NCI-H2107 treated with DMSO at 0.1 percent for 48 hours (cell line): Measurements from ENCODE around the gene PPP1R14D.

Experiments used
- DNase-seq: peaks from one replicate; lab custom pipeline; 2025; ENCODE audit not compliant: unreplicated experiment; lab: John Stamatoyannopoulos, UW

Gene PPP1R14D

DNA sequence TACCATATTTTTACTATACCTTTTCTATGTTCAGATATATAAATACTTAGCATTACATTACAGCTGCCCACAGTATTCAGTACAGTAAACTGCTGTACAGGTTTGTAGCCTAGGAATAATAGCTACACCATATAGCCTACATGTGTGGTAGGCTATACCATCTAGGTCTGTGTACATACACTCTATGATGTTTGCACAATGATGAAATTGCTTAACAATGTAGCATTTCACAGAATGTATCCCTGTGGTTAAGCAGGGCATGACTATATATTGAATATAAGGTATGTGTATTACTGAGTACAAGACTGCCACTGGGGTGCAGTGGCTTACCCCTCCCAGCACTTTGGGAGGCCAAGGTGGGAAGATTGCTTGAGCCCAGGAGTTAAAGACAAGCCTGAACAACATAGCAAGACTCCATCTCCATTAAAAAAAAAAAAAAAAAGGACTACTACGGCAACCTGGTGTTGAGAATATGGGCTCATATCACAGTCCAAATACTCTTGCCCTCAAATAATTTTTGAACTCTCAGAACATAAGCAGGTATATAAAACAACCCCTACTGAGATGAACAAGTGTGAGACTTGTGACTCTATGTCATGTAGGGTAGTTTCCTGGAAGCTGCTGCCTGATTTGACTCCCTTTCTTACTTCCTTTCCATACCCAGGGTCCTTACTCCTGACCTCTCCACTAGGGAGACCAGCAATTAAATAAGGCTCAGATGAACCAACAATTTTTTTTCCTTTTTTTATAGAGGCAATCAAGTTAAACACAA, 4.8 kb downstream of the PPP1R14D start:
- no peak for DNase-seq

DNA sequence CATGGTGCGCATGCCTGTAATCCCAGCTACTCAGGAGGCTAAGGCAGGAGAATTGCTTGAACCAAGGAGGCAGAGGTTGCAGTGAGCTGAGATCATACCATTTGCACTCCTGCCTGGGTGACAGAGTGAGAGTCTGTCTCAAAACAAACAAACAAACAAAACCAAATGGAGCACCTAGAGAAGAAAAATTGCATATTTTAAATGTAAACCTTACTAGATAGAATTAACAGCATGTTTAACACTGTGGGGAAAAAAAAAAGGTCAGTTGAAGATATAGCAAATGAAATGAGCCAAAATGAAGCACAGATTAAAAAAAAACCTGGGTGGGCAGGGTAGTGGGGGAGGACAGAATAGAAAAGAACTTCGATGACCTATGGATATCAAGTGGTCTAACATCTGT, 7.3 kb downstream of the PPP1R14D start:
- DNase-seq, result no peak

DNA sequence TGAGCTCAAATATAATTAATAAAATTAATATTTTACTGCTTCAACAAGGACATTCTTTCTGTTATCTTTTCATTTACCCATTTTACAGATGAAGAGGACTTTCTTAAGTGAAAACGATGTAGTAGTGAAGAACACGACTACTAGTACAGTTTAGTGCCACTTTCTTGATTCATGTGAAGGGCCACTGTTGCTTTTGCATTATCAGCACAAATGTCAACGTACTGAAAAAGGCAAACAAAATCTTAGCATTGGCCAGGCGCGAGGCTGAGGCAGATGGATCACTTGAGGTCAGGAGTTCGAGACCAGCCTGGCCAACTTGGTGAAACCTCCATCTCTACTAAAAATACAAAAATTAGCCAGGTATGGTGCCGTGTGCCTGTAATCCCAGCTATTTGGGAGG, 9.5 kb downstream of the PPP1R14D start:
- DNase-seq, result no peak

DNA sequence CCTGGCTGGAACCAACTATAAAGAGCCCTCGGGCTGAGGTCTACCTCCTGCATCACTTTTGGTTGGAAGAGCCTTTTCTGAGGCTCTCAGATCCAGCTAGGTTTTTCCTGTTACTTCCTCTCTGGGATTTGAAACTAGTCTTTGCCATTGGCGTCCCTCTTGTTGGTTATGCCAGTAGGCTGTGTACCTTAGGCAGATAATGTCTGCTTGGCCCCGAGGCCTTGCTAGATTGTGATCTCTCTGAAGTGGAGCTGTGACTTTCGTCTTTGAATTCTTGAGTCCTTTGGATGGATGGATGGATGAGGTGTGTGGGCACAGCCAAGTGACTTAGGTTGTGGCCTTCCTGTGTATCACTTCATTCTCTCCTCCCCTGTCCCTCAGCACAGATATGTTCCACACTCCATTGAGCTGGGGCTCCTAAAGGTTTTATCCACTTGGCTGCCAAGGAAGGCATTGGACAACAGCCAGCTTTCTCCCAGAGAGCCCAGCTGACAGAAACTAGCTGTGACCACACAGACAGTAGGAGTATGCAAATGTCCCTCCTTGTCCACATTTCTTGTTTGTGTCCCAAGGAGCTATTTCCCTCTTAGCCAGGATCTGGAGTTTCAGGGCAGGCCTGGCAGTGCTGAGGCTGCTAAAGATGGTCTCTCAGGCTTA, 13.3 kb downstream of the PPP1R14D start:
- DNase-seq, result no peak

DNA sequence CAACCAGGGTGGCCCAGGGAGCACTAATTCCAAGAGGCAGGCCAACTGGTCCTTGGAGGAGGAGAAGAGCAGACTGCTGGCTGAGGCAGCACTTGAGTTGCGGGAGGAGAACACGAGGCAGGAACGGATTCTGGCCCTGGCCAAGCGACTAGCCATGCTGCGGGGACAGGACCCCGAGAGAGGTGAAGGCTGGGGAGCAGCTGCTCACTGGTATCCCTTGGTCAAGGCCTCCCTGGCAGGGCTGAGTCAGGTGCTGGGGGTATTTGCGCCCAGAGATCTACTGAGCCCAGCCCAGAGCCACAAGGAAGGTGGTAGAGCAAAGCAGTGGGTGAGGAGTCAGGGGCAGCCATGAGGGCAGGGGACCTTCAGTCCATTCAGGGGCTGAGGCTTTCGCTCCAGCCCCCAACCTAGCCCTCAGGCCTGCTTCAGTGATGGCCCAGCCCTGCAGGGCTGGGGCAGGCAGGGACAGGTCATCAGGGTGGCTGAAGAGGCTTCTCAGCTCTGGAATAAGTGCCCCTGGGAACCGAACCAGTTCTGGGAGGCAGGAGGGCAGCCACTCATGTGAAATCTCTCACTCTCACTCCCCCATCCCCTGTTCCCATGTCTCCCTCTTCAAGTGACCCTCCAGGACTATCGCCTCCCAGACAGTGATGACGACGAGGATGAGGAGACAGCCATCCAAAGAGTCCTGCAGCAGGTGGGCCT, 15.6 kb downstream of the PPP1R14D start:
- no peak for DNase-seq

DNA sequence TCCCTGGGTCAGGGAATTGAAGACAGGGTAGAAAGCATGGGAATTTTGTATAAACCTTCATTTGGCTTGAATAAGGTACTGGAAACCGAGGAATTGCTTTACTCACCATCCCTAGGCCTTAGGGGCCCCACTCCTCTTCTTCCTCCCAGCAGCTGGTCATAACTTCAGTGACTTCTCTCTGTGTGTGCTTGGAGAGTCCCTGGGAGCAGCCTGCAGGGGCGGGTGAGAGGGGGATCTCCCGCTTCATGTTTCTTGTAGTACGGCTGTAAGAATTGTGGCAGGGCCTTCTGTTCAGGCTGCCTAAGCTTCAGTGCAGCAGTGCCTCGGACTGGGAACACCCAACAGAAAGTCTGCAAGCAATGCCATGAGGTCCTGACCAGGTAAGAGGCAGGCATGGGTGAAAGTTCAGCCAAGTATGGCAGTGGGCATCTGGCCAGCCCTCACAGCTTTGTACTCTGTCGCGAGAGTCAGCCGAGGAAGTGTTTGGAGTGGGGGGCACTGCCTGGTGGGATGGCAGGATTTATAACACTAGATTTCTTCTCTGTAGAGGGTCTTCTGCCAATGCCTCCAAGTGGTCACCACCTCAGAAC, 19.6 kb downstream of the PPP1R14D start:
- DNase-seq, result no peak

DNA sequence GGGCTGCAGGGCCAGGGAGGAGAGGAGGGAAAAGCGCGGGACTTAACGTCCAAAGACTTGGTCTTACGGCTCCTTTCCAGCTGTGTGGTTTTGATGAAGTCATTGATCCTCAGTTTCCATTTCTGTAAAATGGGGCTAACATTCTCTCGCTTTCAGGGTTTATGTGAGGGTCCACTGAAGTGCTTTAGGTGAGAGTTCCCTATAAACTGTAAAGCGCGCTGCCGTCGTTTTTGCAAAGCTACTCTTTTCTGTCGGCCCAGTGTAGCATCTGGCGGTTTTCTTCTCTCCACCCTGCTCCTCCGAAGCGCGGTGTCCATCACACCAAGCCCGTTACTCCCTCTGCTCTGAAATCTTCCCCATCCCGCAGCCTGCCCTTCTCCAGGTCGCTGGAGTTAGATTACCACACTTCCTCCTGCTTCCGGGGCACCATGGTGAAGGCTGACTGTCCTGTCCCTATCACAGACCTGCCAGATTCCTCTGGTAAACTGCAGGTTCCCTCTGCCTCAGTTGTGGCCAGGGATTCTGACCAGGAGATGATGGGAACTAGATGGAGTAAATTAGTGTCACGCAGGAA, 20.5 kb downstream of the PPP1R14D start:
- no peak for DNase-seq

DNA sequence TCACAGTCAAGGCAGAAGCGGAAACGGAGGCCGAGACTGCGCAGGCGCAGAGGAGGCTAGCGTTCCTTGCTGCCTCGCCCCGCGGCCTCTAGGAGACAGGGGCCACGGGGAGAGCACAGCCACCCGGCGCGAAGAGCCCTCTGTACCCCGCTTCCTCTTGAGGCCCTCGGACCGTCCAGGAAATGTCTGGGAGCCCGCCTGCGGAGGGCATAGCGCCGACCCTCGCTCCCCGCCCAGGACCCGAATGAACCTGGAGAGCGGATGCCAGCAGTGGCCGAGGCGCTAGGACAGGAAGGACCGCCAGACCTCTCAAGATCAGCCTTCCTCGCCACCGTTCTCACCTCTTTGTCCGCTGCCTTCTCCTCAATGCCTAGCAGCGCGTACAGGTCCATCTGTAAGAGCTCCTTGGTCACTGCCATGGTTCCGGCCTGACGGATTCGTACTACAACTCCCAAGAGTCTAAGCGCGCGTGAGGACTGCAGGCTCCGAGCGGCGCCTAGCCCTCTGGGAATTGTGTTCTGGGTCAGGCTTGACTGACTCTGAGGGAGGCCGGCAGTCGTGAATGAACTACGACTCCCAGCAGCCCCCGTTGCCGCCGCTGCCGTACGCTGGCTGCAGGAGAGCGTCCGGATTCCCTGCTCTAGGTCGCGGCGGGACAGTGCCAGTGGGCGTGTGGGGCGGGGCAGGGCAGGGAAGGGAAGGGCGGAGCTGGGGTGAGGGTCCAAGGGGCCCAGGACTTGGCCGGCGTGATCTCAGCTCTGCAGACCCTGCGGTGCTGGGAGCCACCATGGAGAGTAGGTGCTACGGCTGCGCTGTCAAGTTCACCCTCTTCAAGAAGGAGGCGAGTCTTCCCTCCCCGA, 21.2 kb downstream of the PPP1R14D start, which contains the start of the genes DNAJC17 and ZFYVE19:
Gene DNAJC17 (minus strand): TSS at position 446 of the 860 bp plus-strand sequence. CDS start 27 bp downstream, at position 419.
Gene ZFYVE19 (plus strand): TSS at position 62 of the 860 bp plus-strand sequence. CDS start 501 bp downstream, at position 563.
- DNase-seq, result peak; percentile 90

DNA sequence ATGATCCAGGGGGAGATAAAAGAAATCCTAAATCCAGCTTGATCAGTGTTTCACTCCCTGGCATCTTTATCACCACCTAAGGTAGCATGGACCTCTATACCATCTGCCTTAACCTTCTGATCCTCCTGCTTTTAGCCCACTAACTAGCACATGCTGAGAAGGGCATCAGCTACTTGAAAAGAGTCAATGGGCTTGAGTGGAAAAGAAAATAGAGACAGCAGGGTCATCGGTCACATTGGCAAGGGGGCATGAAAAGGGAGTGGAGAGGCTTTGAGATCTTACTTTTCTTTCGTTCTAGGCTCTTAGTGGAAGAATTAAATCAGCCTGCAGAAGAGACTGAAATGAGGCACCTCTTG, 21.9 kb downstream of the PPP1R14D start:
- no peak for DNase-seq

DNA sequence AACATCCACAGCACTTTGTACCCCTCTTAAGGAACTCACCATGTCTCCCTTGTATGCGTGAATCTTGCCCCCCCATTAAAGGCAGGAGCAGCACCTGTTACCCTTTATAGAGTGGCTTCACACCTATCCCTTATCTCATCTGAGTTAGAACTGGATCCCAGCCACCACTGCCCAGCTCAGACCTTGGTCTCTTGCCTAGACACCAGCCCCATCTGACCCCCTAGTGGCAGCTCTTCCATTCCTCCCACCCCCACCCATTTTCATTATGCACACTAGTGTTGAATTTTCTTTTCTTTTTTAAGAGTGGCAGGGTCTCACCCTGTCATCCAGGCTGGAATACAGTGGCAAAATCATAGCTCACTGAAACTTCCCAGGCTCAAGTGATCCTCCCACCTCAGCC, 24.8 kb downstream of the PPP1R14D start:
- no peak for DNase-seq

DNA sequence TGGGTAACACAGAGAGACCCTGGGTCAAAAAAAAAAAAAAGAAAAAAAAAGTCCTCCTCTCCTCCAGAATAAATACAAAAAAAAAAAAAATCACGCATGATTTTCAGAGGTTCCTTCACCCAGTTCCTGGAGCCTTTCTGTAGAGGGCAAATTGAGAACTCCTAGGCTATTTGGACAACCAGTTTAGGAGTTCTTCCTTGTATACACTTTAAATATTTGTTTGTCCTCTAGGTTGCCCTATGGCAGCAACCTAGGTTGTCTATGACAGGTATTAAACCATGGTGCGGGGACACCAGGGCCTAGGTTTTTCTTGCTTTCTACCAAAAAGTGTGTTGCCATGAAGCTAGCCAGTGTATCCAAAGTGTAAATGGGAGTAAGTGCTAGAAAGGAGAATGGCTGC, 25.4 kb downstream of the PPP1R14D start:
- DNase-seq, result no peak

DNA sequence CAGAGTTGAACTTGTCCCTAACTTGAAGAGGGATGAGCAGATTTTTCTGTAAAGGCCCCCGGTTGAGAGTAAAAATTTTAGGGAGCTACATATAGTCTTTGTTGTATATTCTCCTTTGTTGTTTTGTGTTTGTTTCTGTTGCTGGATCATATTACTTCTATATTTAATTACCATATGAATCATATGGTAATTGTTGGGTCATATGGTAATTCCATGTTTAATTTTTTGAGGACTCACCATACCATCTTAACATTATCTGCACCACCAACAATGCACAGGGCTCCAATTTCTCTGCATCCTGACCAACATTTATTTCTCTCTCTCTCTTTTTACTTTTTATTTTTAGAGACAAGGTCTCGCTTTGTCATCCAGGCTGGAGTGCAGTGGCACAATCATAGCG, 29.0 kb downstream of the PPP1R14D start:
- no peak for DNase-seq

DNA sequence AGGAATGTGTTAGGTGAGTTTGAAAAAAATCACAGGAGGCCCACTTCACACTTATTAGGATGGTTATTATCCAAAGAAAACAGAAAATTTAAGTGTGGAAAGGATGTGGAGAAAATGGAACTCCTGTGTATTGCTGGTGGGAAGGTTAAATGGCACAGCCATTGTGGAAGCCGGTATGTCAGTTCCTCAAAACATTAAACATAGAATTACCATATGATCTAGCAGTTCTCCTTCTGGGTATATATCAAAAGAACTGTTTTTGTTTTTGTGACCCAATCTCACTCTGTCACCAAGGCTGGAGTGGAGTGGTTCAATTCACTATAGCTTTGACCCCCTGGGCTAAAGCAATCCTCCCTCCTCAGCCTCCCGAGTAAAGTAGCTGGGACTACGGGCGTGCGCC, 32.0 kb downstream of the PPP1R14D start:
- no peak for DNase-seq

DNA sequence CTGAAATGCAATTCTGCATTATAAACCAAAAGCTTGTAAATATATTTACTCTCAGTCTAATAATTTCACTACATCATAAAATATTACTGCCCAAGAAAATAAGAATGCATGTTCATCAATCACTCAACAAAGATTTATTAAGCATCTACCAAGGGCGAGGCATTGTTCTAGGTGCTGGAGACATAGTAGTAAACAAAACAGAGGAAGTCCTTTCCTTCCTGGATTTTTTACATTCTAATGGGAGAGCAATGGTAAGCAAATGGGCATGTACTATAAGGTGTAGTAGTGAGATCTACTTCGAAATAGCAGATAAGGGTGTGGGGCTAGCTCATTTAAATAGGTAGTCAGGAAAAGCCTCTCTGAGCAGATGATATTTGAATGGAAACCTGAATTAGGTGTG, 32.5 kb downstream of the PPP1R14D start:
- no peak for DNase-seq

DNA sequence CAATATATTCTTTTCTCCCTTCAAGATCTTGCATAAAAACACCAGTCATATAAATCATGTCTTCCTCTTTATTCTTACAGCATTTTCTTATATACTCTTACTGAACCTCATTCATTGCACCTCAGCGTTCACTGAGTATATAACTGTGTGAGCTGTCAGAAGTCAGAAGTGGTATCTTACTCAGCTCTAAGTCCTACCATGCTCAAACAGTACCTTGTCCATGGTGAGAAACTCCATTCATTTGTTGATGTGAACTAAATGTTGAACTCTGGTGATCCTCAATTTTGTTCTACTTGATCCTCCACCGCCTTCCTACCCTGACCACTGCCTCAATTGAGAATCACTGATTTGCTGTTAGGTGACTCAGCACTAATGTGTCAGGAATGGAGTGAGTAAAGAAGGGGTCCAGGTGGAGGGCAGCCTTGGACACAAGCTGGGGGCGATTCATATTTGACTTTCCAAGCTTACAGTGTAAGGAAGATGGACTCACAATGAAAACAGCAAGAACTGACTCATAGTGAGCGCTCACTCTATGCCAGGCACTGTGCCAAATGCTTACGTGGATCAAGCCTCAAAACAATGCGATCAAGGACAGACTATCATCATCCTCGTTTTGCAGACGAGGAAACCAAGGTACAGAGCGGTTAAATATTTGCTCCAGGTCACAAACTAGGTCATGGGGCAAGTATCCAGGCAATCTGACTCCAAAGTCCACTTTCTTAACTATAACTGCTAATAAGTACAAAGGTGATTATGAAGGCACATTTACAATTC, 35.1 kb downstream of the PPP1R14D start:
- no peak for DNase-seq

DNA sequence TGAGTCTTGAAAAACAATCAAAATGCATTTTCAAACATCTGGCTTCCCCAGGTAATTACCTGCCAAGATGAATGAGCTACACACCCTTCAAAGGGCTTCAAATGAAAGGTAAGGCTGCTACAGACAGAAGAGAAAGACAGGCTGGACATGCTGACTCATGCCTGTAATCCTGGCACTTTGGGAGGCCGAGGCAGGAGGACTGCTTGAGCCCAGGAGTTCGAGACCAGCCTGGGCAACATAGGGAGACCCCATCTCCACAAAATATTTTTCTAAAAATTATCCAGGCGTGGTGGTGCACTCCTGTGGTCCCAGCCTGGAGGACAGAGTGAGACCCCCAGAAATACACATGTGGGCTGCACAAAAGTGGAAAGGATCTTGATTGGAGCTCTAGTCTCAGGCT, 36.1 kb downstream of the PPP1R14D start:
- no peak for DNase-seq

DNA sequence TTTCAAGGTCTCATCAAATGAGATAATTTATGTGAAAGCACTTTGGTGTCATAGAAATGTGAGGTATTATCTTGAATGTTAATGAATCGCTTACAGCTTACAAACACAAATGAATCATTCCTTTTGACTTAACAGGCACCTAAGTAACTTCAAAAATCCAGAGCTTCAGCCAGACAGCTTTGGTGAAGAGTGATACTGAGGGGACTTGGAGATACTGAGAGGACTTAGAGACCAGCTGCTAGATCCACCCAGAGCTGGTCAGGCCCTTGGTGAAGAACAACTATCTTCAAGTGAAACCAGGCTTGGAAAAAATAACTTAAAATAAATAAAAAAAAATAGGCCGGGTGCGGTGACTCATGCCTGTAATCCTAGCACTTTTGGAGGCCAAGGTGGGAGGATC, 37.8 kb downstream of the PPP1R14D start:
- DNase-seq, result no peak

DNA sequence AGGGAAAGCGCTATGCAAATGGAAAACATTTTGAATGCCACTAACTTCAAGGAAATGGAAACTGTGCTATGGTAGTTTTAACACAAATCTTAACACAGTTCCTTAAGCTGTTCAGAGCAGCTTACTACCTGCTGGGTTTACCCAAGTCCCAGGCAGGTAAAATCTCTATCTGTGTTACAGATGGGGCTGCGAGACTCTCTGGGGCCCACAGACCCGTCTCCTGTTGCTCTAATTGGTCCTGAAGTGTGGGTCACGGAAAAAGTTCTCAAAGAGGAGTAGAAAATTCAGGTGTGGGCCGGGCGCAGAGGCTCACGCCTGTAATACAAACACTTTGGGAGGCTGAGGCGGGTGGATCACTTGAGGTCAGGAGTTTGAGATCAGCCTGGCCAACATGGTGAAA, 38.5 kb downstream of the PPP1R14D start:
- DNase-seq, result no peak

DNA sequence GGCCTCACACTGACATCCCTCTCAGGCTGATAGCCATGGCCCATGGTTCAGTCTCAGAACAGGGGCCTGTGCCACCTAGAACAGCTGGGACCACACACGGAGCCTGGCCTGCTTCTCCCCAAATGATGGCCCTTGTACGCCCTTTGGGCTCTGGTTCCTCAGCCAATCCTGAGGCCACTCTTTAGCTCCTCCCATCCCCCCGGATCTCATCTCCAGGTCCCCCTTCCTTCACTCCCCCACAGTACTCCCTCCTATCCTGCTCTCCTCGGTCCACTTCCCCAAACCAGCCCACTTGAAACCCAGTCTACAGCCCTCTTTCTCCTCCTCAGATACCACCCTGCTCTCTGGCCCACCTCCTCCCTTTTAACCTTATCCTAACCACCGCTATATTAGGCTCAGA, 39.4 kb downstream of the PPP1R14D start:
- no peak for DNase-seq

DNA sequence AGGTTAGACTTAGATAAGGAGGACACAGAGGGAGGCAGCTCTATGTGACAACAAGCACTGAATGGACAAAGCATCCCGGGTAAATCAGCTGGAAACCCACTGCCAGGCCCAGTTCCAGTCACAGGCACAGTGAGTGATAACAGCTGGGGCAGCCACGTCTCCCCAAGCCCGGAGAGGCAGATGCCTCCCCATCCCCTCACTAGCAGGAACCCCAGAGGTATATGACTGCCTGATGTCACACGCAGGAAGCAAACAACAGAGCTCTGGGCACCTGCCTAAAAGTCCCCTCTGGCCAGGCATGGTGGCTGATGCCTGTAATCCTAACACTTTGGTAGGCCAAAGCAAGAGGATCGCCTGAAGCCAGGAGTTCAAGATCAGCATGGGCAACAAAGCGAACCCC, 40.5 kb downstream of the PPP1R14D start:
- no peak for DNase-seq
